Adipocyte (in vitro differentiated cells): ENCODE results near the gene FLRT1.

Source experiments
- DNase-seq: peaks from one replicate; pipeline ENCODE4 v3.0.0-alpha.2; 2015; ENCODE audit warnings: low read depth
- H3K27me3 ChIP-seq: replicated peaks from 2 replicates; pipeline ENCODE4 v1.7.0; 2013; ENCODE audit warnings: mild to moderate bottlenecking, low read length, moderate library complexity; ENCODE audit not compliant: control insufficient read depth, insufficient read depth
- H3K36me3 ChIP-seq: 2 replicates; pipeline ENCODE4 v1.7.0; 2013; ENCODE audit warnings: low read length, mild to moderate bottlenecking, moderate library complexity; ENCODE audit not compliant: control insufficient read depth, insufficient read depth, severe bottlenecking
- H3K4me1 ChIP-seq: 2 replicates; pipeline ENCODE4 v1.7.0; 2013; ENCODE audit warnings: mild to moderate bottlenecking, low read length, moderate library complexity; ENCODE audit not compliant: control insufficient read depth, insufficient read depth
- H3K4me3 ChIP-seq: 2 replicates; pipeline ENCODE4 v1.7.0; 2013; ENCODE audit warnings: mild to moderate bottlenecking, low read length, moderate library complexity
- H3K9ac ChIP-seq: 2 replicates; pipeline ENCODE4 v1.7.0; 2013; ENCODE audit warnings: mild to moderate bottlenecking, low read length, moderate library complexity
- H3K9me3 ChIP-seq: 2 replicates; pipeline ENCODE4 v1.7.0; 2013; ENCODE audit warnings: mild to moderate bottlenecking, low read length, moderate library complexity; ENCODE audit not compliant: control insufficient read depth

FLRT1 gene

DNA sequence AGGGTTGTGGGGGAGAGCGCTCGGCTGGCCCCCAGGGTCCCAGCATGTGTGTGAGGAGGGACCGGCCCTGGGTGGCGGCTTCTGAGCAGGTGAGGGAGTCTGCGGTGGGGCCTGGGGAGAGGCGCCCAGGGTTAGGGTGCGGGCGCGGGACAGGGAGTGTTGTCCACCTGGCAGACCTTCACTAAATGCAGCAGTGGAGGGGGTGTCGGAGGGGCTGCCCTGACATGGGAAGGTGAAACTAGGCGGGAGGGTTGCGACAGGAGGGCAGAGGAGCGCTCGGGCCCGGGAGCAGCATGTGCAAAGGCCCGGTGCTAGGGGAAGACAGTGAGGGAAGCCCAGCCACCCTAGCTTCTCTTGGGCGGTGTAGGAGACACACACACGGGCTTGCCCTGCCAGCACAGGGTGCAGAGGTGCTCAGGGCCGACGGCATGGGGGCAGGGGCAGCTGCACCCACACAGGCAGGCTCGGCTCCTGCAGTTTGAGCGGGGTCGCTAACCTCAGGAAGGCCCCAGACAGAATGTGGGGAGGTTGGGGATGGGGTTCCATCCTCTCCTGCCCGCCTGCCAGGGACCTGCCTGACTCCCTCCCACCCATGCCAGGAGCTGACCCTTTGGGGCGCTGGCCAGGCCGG lies 27.3 kb upstream of the FLRT1 start:
- Histone ChIP-seq H3K9ac (peak overlapping the region; percentile 72), H3K9me3 (no peaks in the 10 kb centered on the region), H3K36me3 (no peaks in the 10 kb centered on the region), H3K4me3 (peak overlapping the region; percentile 73), H3K4me1 (peaks cover 12% of the 10 kb centered on the region), H3K27me3 (no peaks in the 10 kb centered on the region)
- DNase-seq: no peak

DNA sequence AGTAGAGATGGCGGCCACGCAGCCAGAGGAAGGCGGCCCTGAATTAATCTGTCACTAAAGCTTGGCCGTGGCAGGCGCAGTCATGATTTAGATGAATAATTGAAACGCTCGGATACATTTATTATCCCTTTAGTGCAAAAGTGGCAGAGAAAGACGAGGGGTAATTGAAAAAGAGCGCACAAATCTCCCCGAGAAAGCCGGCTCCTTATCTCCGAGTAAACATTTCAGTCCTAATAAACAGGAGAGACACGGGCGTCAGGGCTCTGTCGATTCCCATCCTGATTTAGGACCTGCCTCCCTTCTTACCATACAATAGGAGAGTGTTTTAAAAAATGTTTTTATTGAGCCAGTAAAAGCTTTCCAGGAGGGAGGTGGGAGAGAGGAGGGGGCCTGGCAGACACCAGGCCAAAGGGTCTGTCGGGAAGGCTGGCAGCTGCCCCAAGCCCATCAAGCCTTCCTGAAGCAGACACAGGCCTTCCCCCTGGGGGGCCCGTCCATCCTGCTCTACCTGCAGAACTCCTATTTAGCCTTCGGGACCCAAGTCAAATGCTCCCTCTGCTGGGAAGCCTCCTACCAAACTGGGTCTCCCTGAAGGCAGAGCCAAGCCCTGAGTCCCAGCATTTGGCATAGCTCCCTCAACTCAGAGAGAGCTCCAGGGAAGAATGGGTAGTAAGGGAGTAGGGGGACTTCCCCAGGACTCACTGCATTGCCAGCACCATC lies 26.7 kb upstream of the FLRT1 start:
- Histone ChIP-seq H3K9me3 (no peaks in the 10 kb centered on the region), H3K4me3 (no peak overlapping the region), H3K36me3 (no peaks in the 10 kb centered on the region), H3K9ac (no peak overlapping the region), H3K4me1 (peaks cover 12% of the 10 kb centered on the region), H3K27me3 (no peaks in the 10 kb centered on the region)
- no peak for DNase-seq

DNA sequence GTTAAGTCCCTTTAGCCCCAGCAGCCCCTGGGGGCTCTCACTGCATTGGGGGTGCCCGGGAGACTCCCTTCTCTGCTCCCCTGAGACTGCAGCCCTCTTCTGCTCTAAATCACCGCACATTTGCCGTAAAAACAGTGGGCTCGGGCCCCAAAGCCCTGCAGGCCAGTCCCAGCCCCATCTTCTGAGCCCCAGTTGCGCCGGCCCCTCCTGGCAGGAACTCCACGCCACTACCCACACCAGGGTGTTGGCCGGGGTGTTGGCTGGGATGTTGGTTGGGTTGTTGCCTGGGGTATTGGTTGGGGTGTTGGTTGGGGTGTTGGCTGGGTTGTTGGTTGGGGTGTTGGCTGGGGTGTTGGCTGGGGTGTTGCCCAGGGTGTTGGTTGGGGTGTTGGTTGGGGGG lies 26.0 kb upstream of the FLRT1 start:
- Histone ChIP-seq H3K27me3 (no peaks in the 10 kb centered on the region), H3K9me3 (no peaks in the 10 kb centered on the region), H3K4me1 (peaks cover 12% of the 10 kb centered on the region), H3K36me3 (no peaks in the 10 kb centered on the region), H3K9ac (no peak overlapping the region), H3K4me3 (no peak overlapping the region)
- no peak for DNase-seq

DNA sequence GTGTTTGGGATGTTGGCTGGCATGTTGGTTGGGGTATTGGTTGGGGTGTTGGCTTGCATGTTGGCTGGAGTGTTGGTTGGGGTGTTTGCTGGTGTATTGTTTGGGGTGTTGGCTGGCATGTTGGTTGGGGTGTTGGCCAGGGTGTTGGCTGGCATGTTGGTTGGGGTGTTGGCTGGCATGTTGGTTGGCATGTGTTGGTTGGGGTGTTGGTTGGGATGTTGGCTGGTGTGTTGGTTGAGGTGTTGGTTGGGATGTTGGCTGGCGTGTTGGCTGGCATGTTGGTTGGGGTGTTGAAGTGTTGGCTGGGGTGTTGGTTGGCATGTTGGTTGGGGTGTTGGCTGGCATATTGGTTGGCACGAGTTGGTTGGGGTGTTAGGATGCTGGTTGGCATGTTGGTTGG lies 24.9 kb upstream of the FLRT1 start:
- H3K36me3 ChIP-seq: no peaks in the 10 kb centered on the region
- H3K4me1 ChIP-seq: peaks cover 12% of the 10 kb centered on the region
- no peaks in the 10 kb centered on the region for H3K27me3 ChIP-seq
- no peak overlapping the region for H3K4me3 ChIP-seq
- no peak overlapping the region for H3K9ac ChIP-seq
- no peak for DNase-seq
- H3K9me3 ChIP-seq: no peaks in the 10 kb centered on the region

DNA sequence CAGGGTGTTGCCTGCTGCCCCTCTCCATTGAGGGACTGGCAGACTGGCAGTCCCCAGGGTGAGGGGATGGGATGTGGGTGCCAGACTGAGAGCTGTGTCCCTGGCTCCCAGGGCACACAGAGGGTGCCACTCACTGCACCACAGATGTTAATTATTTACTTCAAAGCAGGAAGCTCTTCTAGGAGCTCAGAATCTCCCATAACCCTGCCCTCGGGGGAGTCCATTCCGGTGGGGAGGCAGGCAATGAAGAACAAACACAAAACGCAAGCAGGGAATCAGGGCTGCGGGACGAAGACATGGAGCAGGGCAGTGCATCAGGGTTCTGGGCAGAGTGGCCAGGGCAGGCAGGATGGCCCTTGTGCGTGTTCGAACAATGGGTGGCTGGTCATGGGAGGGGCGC lies 24.4 kb upstream of the FLRT1 start:
- Histone ChIP-seq H3K4me3 (no peak overlapping the region), H3K9ac (no peak overlapping the region), H3K27me3 (no peaks in the 10 kb centered on the region), H3K36me3 (no peaks in the 10 kb centered on the region), H3K9me3 (no peaks in the 10 kb centered on the region), H3K4me1 (peaks cover 12% of the 10 kb centered on the region)
- DNase-seq: no peak

DNA sequence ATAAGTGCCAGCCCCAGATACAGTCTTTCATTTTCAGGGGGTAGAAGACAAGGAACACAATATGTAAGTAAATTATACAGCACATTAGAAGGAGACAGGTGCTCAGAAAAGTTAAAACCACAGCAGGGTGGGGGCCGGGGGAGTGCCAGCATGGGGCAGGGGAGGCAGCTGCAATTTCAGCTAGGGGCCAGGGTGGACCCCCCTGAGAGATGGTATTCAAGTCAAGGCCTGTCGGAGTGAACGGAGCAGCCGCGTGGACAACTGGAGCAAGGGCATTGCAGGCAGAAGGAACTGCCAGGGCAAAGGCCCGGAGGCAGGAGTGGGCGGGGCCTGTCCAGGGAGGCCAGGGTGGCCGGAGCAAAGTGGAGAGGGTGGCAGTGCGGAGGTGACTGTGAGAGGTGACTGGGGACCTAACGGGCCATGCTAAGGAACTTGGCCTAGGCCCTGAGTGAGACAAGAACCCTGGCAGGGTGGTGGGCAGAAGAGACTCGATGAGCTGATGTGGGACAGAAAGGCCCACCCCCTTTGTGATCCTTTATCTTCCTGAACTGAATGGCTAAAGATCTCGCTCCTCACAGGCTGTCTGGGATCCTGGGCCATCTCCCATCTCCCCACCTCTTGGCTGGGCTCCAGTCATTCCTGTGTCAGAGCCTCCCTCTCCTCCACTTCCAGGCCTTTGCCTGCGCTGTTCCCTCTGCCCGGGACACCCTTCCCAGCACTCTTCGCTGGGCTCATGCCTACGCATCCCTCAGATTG lies 22.4 kb upstream of the FLRT1 start:
- DNase-seq: no peak
- Histone ChIP-seq H3K4me1 (peaks cover under 1% of the 10 kb centered on the region), H3K36me3 (no peaks in the 10 kb centered on the region), H3K4me3 (no peak overlapping the region), H3K9me3 (no peaks in the 10 kb centered on the region), H3K9ac (no peak overlapping the region), H3K27me3 (no peaks in the 10 kb centered on the region)

DNA sequence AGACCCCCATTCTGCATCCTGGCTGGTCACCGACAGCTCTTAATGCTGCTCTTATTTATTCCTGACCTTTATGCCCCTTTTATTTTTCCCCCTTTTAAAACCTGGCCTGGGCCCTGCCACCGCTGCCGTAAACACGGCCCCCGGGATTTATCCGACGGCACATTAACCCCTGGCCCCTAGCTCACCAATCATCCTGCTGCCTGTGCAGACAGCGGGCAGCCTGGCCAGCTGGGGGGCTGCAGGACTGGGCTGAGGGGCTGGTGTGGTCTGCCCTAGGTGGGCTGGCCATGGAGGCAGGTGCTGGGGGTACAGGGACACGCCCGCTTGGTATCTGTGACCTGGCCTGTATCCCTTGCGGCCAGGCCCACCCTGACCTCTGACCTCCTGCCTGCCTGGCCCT lies 21.4 kb upstream of the FLRT1 start:
- H3K9ac ChIP-seq: no peak overlapping the region
- no peaks in the 10 kb centered on the region for H3K4me1 ChIP-seq
- peaks cover 2% of the 10 kb centered on the region for H3K27me3 ChIP-seq
- no peaks in the 10 kb centered on the region for H3K9me3 ChIP-seq
- no peak overlapping the region for H3K4me3 ChIP-seq
- no peak for DNase-seq
- no peaks in the 10 kb centered on the region for H3K36me3 ChIP-seq

DNA sequence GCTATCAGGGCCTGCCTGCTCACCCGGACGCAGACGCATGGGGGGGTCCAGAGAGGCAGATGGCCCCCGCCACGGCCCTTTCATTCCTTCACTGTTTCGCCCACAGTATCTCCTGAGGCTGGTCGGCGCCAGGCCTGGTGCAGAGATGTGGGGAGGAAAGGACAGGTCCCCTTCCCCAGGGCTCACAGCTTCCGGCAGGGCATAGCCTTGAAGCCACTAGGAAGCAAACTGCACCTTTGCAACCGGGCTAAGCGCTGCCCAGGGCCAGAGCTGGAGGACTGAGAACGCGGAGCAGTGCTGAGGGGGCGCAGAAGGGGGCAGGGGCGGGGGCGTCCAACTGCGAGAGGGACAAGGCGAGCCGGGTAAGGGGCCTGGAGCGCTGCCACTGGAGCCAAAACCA lies 20.2 kb upstream of the FLRT1 start:
- no peak overlapping the region for H3K9ac ChIP-seq
- no peaks in the 10 kb centered on the region for H3K9me3 ChIP-seq
- no peak overlapping the region for H3K4me3 ChIP-seq
- H3K4me1 ChIP-seq: no peaks in the 10 kb centered on the region
- peaks cover 6% of the 10 kb centered on the region for H3K27me3 ChIP-seq
- H3K36me3 ChIP-seq: no peaks in the 10 kb centered on the region
- no peak for DNase-seq

DNA sequence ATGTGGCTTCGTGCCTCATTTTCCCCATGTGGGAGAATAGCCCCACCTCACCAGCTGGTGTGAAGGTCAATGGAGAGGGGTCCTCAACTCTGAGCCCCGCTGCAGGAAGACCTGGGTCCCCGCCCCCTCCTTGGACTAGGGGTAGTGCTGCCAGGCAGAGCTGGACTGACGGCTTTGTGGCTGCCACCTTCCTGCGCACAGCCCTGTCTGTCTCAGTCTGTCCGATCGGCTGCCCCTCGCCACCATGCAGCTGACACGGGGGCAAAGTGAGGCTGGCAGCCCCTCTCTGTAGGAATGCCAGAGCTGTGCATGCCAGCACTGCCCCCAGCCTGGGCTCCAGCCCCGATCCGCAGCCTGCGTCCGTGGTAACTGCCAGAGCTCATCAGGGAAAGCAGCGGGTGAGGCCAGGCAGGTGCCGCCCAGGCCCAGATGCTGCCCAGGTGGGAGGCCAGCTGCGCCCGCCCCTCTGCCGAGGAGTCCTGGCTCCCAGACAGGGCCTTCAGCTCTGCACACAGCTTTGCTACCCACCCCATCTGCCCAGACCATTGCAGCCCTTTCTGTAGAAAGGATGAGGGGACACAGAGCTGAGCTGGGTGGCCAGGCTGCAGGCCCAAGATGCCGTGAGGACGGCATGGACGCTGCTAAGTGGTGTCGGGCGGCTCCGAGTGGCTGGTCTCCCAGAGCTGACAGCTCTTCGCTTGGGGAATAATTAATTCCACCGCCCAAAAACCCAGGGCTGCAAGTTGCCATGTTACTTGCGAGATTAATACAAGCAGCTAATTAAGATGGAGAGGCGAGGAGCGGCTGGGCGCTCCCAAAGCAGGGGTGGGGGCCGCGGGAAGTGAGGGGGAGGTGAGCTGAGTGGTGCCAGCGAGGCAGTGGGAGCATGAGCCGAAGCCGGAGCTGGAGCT lies 19.5 kb upstream of the FLRT1 start:
- Histone ChIP-seq H3K9ac (no peak overlapping the region), H3K9me3 (no peaks in the 10 kb centered on the region), H3K27me3 (peaks cover 6% of the 10 kb centered on the region), H3K4me1 (no peaks in the 10 kb centered on the region), H3K4me3 (no peak overlapping the region), H3K36me3 (no peaks in the 10 kb centered on the region)
- DNase-seq: no peak

DNA sequence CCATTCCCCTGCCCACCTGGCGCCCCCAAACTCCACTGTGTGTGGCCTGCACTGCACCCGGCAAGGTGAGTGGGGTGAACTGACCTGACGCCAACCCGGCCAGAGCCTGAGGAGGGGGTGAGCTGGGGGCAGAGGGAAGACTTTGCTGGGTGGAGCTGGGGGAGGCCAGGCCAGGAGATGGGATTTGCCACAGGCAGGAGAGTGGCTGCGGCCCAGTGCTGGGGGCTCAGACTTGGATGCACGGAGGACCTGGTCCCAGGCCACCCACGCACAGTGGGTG lies 17.8 kb upstream of the FLRT1 start:
- peaks cover 6% of the 10 kb centered on the region for H3K27me3 ChIP-seq
- no peaks in the 10 kb centered on the region for H3K9me3 ChIP-seq
- no peak overlapping the region for H3K9ac ChIP-seq
- no peaks in the 10 kb centered on the region for H3K4me1 ChIP-seq
- no peak for DNase-seq
- H3K4me3 ChIP-seq: no peak overlapping the region
- H3K36me3 ChIP-seq: no peaks in the 10 kb centered on the region

DNA sequence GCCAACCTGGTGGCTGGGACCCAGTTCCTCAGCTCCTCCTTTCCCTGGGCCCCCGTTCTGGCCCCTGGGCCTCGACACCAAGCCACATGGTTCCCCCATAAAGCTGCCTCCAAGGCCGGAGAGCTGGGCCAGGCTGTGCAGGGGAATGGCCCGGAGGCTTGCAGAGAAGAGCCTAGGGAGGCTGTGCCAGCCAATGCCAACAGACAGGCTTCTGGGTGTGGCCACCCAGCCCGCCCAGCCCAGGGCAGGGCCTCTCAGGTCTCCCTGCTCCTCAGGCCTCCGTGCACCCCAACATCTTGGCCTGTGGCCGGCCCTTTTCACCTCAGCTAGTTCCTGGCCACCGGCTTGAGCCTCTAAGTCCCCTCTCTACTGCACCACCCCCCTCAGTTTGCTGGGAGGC lies 17.4 kb upstream of the FLRT1 start:
- no peak overlapping the region for H3K4me3 ChIP-seq
- DNase-seq: no peak
- no peaks in the 10 kb centered on the region for H3K4me1 ChIP-seq
- peaks cover 6% of the 10 kb centered on the region for H3K27me3 ChIP-seq
- no peaks in the 10 kb centered on the region for H3K36me3 ChIP-seq
- H3K9me3 ChIP-seq: no peaks in the 10 kb centered on the region
- no peak overlapping the region for H3K9ac ChIP-seq
